ENCODE results near the gene FOXC1. TPM values are rescaled to one million over a fixed set of nuclear protein-coding genes. Genes with fewer than 3 reads are reported as not detected.

Gene FOXC1
- total and polyA plus RNA-seq, 2 donors (not counting 1 experiment from before 2014, with no cell fraction given) = 0.04 to 0.52 TPM

GRCh38 chr6:1600764-1601157 is 9.0 kb upstream of the FOXC1 start:
- CTCF ChIA-PET = interaction anchor here (0.7 to 10.4 kb wide), 10 partner anchors 503 to 1151 kb away, joined by 3 to 143 read pairs (median 4); no protein-coding TSS in a partner anchor
- no peaks in the 10 kb centered on the region for H3K79me2 ChIP-seq (ENCODE audit: control insufficient read depth, insufficient read depth, low read length)
- POLR2A ChIA-PET = no interaction called here
- no peak overlapping the region for H3K4me2 ChIP-seq (replicated peaks; ENCODE audit: low read depth, low read length, poor library complexity, severe bottlenecking)
- no peak overlapping the region for H3K27ac Mint-ChIP-seq
- TF ChIP-seq CTCF (IDR thresholded peaks at IDR 0.05) = no peak
- no peak for TF ChIP-seq EZH2 (IDR thresholded peaks at IDR 0.05; ENCODE audit: borderline replicate concordance, insufficient read depth, low read depth, low read length, poor library complexity, severe bottlenecking)
- peaks cover 0 to 70% (median 45%) of the 10 kb centered on the region in 4 experiments for H3K27me3 ChIP-seq (replicated peaks in 1 of 4; ENCODE audit: control extremely low read depth in 1 of 4, control insufficient read depth in 3 of 4, insufficient read depth in 4 of 4, low read length in 3 of 4)
- DNase-seq = no peak
- no peak overlapping the region for H3K9ac ChIP-seq (ENCODE audit: low read length)
- 77% methylated on average over 9 of the region's 15 CpGs for WGBS (ENCODE audit: insufficient coverage)
- no peak overlapping the region for H2AFZ ChIP-seq (ENCODE audit: insufficient read depth, low read depth, low read length, poor library complexity, severe bottlenecking)
- H3K4me1 ChIP-seq (ENCODE audit: control insufficient read depth in 2 of 2, insufficient read depth in 2 of 2, low read length in 2 of 2) = peaks cover 19 to 23% of the 10 kb centered on the region in 2 donors
- H3K36me3 ChIP-seq (replicated peaks in 1 of 2; ENCODE audit: control extremely low read depth in 1 of 2, control insufficient read depth in 1 of 2, extremely low read depth in 1 of 2, insufficient read depth in 2 of 2, low read length in 1 of 2) = no peaks in the 10 kb centered on the region
- H3K27me3 Mint-ChIP-seq = peaks cover 74% of the 10 kb centered on the region
- no peak overlapping the region for H3K4me3 ChIP-seq (ENCODE audit: control extremely low read depth in 1 of 5, extremely low read depth in 1 of 5, insufficient read depth in 1 of 5, low read depth in 2 of 5, low read length in 4 of 5)
- H3K9me3 ChIP-seq (ENCODE audit: control extremely low read depth in 1 of 3, control insufficient read depth in 2 of 3, insufficient read depth in 1 of 3, low read length in 2 of 3) = peaks cover 0 to 4% (median 0%) of the 10 kb centered on the region in 3 donors
- intact Hi-C loops (cut with micrococcal nuclease) = no loop called here
- H4K20me1 ChIP-seq (ENCODE audit: control insufficient read depth, insufficient read depth, low read length, poor library complexity, severe bottlenecking) = no peaks in the 10 kb centered on the region
- no peak overlapping the region for H3K27ac ChIP-seq (ENCODE audit: low read length in 2 of 2)
- peaks cover 5% of the 10 kb centered on the region for H3K4me1 Mint-ChIP-seq
- H3K4me3 Mint-ChIP-seq = no peak overlapping the region
- no peak for ATAC-seq (ENCODE audit: low read depth)
- no peaks in the 10 kb centered on the region for H3K9me3 Mint-ChIP-seq (ENCODE audit: insufficient read depth)

- no peak for DNase-seq
These were observed 8.3 kb upstream of the FOXC1 start for GRCh38 chr6:1601158-1602048.

More at GRCh38 chr6:1601158-1602048, 8.3 kb upstream of the FOXC1 start:
- Histone ChIP-seq H2AFZ (ENCODE audit: insufficient read depth, low read depth, low read length, poor library complexity, severe bottlenecking) (no peak overlapping the region), H3K9ac (ENCODE audit: low read length) (no peak overlapping the region), H3K4me2 (replicated peaks; ENCODE audit: low read depth, low read length, poor library complexity, severe bottlenecking) (no peak overlapping the region), H3K9me3 (ENCODE audit: control extremely low read depth in 1 of 3, control insufficient read depth in 2 of 3, insufficient read depth in 1 of 3, low read length in 2 of 3) (peaks cover 0 to 10% (median 2%) of the 10 kb centered on the region in 3 donors), H3K27me3 (replicated peaks in 1 of 4; ENCODE audit: control extremely low read depth in 1 of 4, control insufficient read depth in 3 of 4, insufficient read depth in 4 of 4, low read length in 3 of 4) (peaks cover 0 to 70% (median 49%) of the 10 kb centered on the region in 4 experiments), H3K36me3 (replicated peaks in 1 of 2; ENCODE audit: control extremely low read depth in 1 of 2, control insufficient read depth in 1 of 2, extremely low read depth in 1 of 2, insufficient read depth in 2 of 2, low read length in 1 of 2) (no peaks in the 10 kb centered on the region), H3K4me1 (ENCODE audit: control insufficient read depth in 2 of 2, insufficient read depth in 2 of 2, low read length in 2 of 2) (peaks cover 22 to 25% of the 10 kb centered on the region in 2 donors), H3K79me2 (ENCODE audit: control insufficient read depth, insufficient read depth, low read length) (no peaks in the 10 kb centered on the region), H3K27ac (ENCODE audit: low read length in 2 of 2) (no peak overlapping the region), H3K4me3 (ENCODE audit: control extremely low read depth in 1 of 5, extremely low read depth in 1 of 5, insufficient read depth in 1 of 5, low read depth in 2 of 5, low read length in 4 of 5) (no peak overlapping the region), H4K20me1 (ENCODE audit: control insufficient read depth, insufficient read depth, low read length, poor library complexity, severe bottlenecking) (no peaks in the 10 kb centered on the region)
- 25% methylated on average over 57 of the region's 60 CpGs for WGBS (ENCODE audit: insufficient coverage)
- Mint-ChIP-seq H3K27me3 (peaks cover 75% of the 10 kb centered on the region), H3K4me3 (no peak overlapping the region), H3K4me1 (peaks cover 10% of the 10 kb centered on the region), H3K27ac (no peak overlapping the region), H3K9me3 (ENCODE audit: insufficient read depth) (no peaks in the 10 kb centered on the region)
- intact Hi-C loops (cut with micrococcal nuclease) = no loop called here
- CTCF ChIA-PET = interaction anchor here (0.7 to 10.4 kb wide), 11 partner anchors 503 to 1150 kb away, joined by 3 to 143 read pairs (median 4); no protein-coding TSS in a partner anchor
- POLR2A ChIA-PET = no interaction called here
- no peak for ATAC-seq (ENCODE audit: low read depth)
- TF ChIP-seq CTCF (IDR thresholded peaks at IDR 0.05) (no peak), EZH2 (IDR thresholded peaks at IDR 0.05; ENCODE audit: borderline replicate concordance, insufficient read depth, low read depth, low read length, poor library complexity, severe bottlenecking) (no peak)

All from B cell (primary cell).